ENCODE results near the gene CAMTA2.

DNA sequence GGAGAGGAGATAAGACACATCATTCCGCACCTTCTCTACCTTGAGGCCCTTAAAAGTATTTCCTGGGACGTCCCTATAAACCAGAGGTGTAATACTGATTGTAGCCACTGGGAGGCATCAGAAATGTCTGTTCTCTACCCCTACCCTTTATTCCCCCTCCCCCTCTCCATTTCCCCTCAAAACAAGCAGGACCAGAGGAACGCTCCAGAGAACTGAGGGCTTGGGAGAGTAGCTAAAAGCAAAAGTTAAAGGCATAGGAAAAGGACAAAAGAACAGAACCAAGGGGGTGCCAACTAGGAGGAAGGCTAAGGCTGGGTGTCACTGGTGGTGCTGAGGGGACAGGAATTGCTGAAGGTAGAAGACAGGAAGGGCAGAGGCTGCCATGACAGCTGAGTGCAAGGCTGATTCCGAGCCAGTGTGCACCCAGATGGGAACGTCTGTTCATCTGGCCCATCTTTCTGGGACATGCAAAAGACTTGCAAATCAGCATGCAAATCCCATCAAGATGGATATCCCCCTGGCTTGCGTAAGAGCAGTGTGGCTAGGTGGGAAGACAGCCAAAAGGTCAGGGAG is 6.7 kb downstream of the CAMTA2 start:
- TF ChIP-seq POLR2A (IDR thresholded peaks at IDR 0.05) = no peak
- TF ChIP-seq, protein P1, sequence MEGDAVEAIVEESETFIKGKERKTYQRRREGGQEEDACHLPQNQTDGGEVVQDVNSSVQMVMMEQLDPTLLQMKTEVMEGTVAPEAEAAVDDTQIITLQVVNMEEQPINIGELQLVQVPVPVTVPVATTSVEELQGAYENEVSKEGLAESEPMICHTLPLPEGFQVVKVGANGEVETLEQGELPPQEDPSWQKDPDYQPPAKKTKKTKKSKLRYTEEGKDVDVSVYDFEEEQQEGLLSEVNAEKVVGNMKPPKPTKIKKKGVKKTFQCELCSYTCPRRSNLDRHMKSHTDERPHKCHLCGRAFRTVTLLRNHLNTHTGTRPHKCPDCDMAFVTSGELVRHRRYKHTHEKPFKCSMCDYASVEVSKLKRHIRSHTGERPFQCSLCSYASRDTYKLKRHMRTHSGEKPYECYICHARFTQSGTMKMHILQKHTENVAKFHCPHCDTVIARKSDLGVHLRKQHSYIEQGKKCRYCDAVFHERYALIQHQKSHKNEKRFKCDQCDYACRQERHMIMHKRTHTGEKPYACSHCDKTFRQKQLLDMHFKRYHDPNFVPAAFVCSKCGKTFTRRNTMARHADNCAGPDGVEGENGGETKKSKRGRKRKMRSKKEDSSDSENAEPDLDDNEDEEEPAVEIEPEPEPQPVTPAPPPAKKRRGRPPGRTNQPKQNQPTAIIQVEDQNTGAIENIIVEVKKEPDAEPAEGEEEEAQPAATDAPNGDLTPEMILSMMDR (IDR thresholded peaks at IDR 0.05) = peak; percentile 71 to 89 (median 85)

All from Peyer's patch (tissue), 4 donors.